ENCODE measurements around the gene PPM1H.

Gene PPM1H

GRCh38 chr12:62695696-62696095 lies 239.3 kb downstream of the PPM1H start:
- no peak overlapping the region for H3K27ac ChIP-seq (ENCODE audit: low read depth in 2 of 2, low read length in 2 of 2)
- no peaks in the 10 kb centered on the region for H3K36me3 ChIP-seq (ENCODE audit: control insufficient read depth in 2 of 2, insufficient read depth in 2 of 2, low read length in 2 of 2)
- H3K9ac ChIP-seq (ENCODE audit: low read depth in 1 of 2, low read length in 2 of 2) = no peak overlapping the region
- no peak overlapping the region for H3K4me3 ChIP-seq (ENCODE audit: low read length in 2 of 2)
- H3K4me1 ChIP-seq (ENCODE audit: control insufficient read depth in 2 of 2, insufficient read depth in 2 of 2, low read length in 2 of 2) = no peaks in the 10 kb centered on the region
- H3K27me3 ChIP-seq (ENCODE audit: control insufficient read depth in 2 of 2, insufficient read depth in 2 of 2, low read length in 2 of 2) = no peaks in the 10 kb centered on the region
- no peaks in the 10 kb centered on the region for H3K9me3 ChIP-seq (ENCODE audit: control insufficient read depth in 2 of 2, low read length in 2 of 2)

GRCh38 chr12:62694632-62695031 lies 240.3 kb downstream of the PPM1H start:
- no peaks in the 10 kb centered on the region for H3K36me3 ChIP-seq (ENCODE audit: control insufficient read depth in 2 of 2, insufficient read depth in 2 of 2, low read length in 2 of 2)
- no peak overlapping the region for H3K9ac ChIP-seq (ENCODE audit: low read depth in 1 of 2, low read length in 2 of 2)
- no peaks in the 10 kb centered on the region for H3K9me3 ChIP-seq (ENCODE audit: control insufficient read depth in 2 of 2, low read length in 2 of 2)
- H3K4me3 ChIP-seq (ENCODE audit: low read length in 2 of 2) = no peak overlapping the region
- no peaks in the 10 kb centered on the region for H3K27me3 ChIP-seq (ENCODE audit: control insufficient read depth in 2 of 2, insufficient read depth in 2 of 2, low read length in 2 of 2)
- no peaks in the 10 kb centered on the region for H3K4me1 ChIP-seq (ENCODE audit: control insufficient read depth in 2 of 2, insufficient read depth in 2 of 2, low read length in 2 of 2)
- no peak overlapping the region for H3K27ac ChIP-seq (ENCODE audit: low read depth in 2 of 2, low read length in 2 of 2)

GRCh38 chr12:62694116-62694515 lies 240.8 kb downstream of the PPM1H start:
- Histone ChIP-seq H3K9me3 (ENCODE audit: control insufficient read depth in 2 of 2, low read length in 2 of 2) (no peaks in the 10 kb centered on the region), H3K4me1 (ENCODE audit: control insufficient read depth in 2 of 2, insufficient read depth in 2 of 2, low read length in 2 of 2) (no peaks in the 10 kb centered on the region), H3K4me3 (ENCODE audit: low read length in 2 of 2) (no peak overlapping the region), H3K9ac (ENCODE audit: low read depth in 1 of 2, low read length in 2 of 2) (no peak overlapping the region), H3K27ac (ENCODE audit: low read depth in 2 of 2, low read length in 2 of 2) (no peak overlapping the region), H3K27me3 (ENCODE audit: control insufficient read depth in 2 of 2, insufficient read depth in 2 of 2, low read length in 2 of 2) (no peaks in the 10 kb centered on the region), H3K36me3 (ENCODE audit: control insufficient read depth in 2 of 2, insufficient read depth in 2 of 2, low read length in 2 of 2) (no peaks in the 10 kb centered on the region)

GRCh38 chr12:62693376-62694050 lies 241.4 kb downstream of the PPM1H start:
- Histone ChIP-seq H3K27ac (ENCODE audit: low read depth in 2 of 2, low read length in 2 of 2) (no peak overlapping the region), H3K27me3 (ENCODE audit: control insufficient read depth in 2 of 2, insufficient read depth in 2 of 2, low read length in 2 of 2) (no peaks in the 10 kb centered on the region), H3K9ac (ENCODE audit: low read depth in 1 of 2, low read length in 2 of 2) (no peak overlapping the region), H3K4me3 (ENCODE audit: low read length in 2 of 2) (no peak overlapping the region), H3K36me3 (ENCODE audit: control insufficient read depth in 2 of 2, insufficient read depth in 2 of 2, low read length in 2 of 2) (no peaks in the 10 kb centered on the region), H3K4me1 (ENCODE audit: control insufficient read depth in 2 of 2, insufficient read depth in 2 of 2, low read length in 2 of 2) (no peaks in the 10 kb centered on the region), H3K9me3 (ENCODE audit: control insufficient read depth in 2 of 2, low read length in 2 of 2) (no peaks in the 10 kb centered on the region)

GRCh38 chr12:62692884-62693283 lies 242.1 kb downstream of the PPM1H start:
- Histone ChIP-seq H3K27ac (ENCODE audit: low read depth in 2 of 2, low read length in 2 of 2) (no peak overlapping the region), H3K4me3 (ENCODE audit: low read length in 2 of 2) (no peak overlapping the region), H3K4me1 (ENCODE audit: control insufficient read depth in 2 of 2, insufficient read depth in 2 of 2, low read length in 2 of 2) (no peaks in the 10 kb centered on the region), H3K36me3 (ENCODE audit: control insufficient read depth in 2 of 2, insufficient read depth in 2 of 2, low read length in 2 of 2) (no peaks in the 10 kb centered on the region), H3K27me3 (ENCODE audit: control insufficient read depth in 2 of 2, insufficient read depth in 2 of 2, low read length in 2 of 2) (no peaks in the 10 kb centered on the region), H3K9me3 (ENCODE audit: control insufficient read depth in 2 of 2, low read length in 2 of 2) (no peaks in the 10 kb centered on the region), H3K9ac (ENCODE audit: low read depth in 1 of 2, low read length in 2 of 2) (no peak overlapping the region)

- H3K9me3 ChIP-seq (ENCODE audit: control insufficient read depth in 2 of 2, low read length in 2 of 2) = no peaks in the 10 kb centered on the region
- H3K9ac ChIP-seq (ENCODE audit: low read depth in 1 of 2, low read length in 2 of 2) = no peak overlapping the region
These were observed 243.6 kb downstream of the PPM1H start for GRCh38 chr12:62691309-62691708.

GRCh38 chr12:62689042-62689839 lies 245.7 kb downstream of the PPM1H start:
- Histone ChIP-seq H3K27ac (ENCODE audit: low read depth in 2 of 2, low read length in 2 of 2) (no peak overlapping the region), H3K4me1 (ENCODE audit: control insufficient read depth in 2 of 2, insufficient read depth in 2 of 2, low read length in 2 of 2) (no peaks in the 10 kb centered on the region), H3K4me3 (ENCODE audit: low read length in 2 of 2) (no peak overlapping the region), H3K9me3 (ENCODE audit: control insufficient read depth in 2 of 2, low read length in 2 of 2) (no peaks in the 10 kb centered on the region), H3K36me3 (ENCODE audit: control insufficient read depth in 2 of 2, insufficient read depth in 2 of 2, low read length in 2 of 2) (no peaks in the 10 kb centered on the region), H3K9ac (ENCODE audit: low read depth in 1 of 2, low read length in 2 of 2) (no peak overlapping the region), H3K27me3 (ENCODE audit: control insufficient read depth in 2 of 2, insufficient read depth in 2 of 2, low read length in 2 of 2) (no peaks in the 10 kb centered on the region)

More at GRCh38 chr12:62691309-62691708, 243.6 kb downstream of the PPM1H start:
- H3K4me3 ChIP-seq (ENCODE audit: low read length in 2 of 2) = no peak overlapping the region
- H3K4me1 ChIP-seq (ENCODE audit: control insufficient read depth in 2 of 2, insufficient read depth in 2 of 2, low read length in 2 of 2) = no peaks in the 10 kb centered on the region
- no peaks in the 10 kb centered on the region for H3K36me3 ChIP-seq (ENCODE audit: control insufficient read depth in 2 of 2, insufficient read depth in 2 of 2, low read length in 2 of 2)
- H3K27me3 ChIP-seq (ENCODE audit: control insufficient read depth in 2 of 2, insufficient read depth in 2 of 2, low read length in 2 of 2) = no peaks in the 10 kb centered on the region
- H3K27ac ChIP-seq (ENCODE audit: low read depth in 2 of 2, low read length in 2 of 2) = no peak overlapping the region

GRCh38 chr12:62686938-62687337 lies 248.0 kb downstream of the PPM1H start:
- peaks cover 0 to 4% of the 10 kb centered on the region in 2 donors for H3K4me1 ChIP-seq (ENCODE audit: control insufficient read depth in 2 of 2, insufficient read depth in 2 of 2, low read length in 2 of 2)
- H3K36me3 ChIP-seq (ENCODE audit: control insufficient read depth in 2 of 2, insufficient read depth in 2 of 2, low read length in 2 of 2) = no peaks in the 10 kb centered on the region
- no peak overlapping the region for H3K27ac ChIP-seq (ENCODE audit: low read depth in 2 of 2, low read length in 2 of 2)
- no peak overlapping the region for H3K9ac ChIP-seq (ENCODE audit: low read depth in 1 of 2, low read length in 2 of 2)
- H3K4me3 ChIP-seq (ENCODE audit: low read length in 2 of 2) = no peak overlapping the region
- H3K9me3 ChIP-seq (ENCODE audit: control insufficient read depth in 2 of 2, low read length in 2 of 2) = no peaks in the 10 kb centered on the region
- no peaks in the 10 kb centered on the region for H3K27me3 ChIP-seq (ENCODE audit: control insufficient read depth in 2 of 2, insufficient read depth in 2 of 2, low read length in 2 of 2)

GRCh38 chr12:62684570-62685295 lies 250.2 kb downstream of the PPM1H start:
- Histone ChIP-seq H3K9ac (ENCODE audit: low read depth in 1 of 2, low read length in 2 of 2) (no peak overlapping the region), H3K27ac (ENCODE audit: low read depth in 2 of 2, low read length in 2 of 2) (peak overlapping the region; percentile 10 to 26)

More at GRCh38 chr12:62684570-62685295, 250.2 kb downstream of the PPM1H start:
- no peaks in the 10 kb centered on the region for H3K27me3 ChIP-seq (ENCODE audit: control insufficient read depth in 2 of 2, insufficient read depth in 2 of 2, low read length in 2 of 2)
- H3K9me3 ChIP-seq (ENCODE audit: control insufficient read depth in 2 of 2, low read length in 2 of 2) = no peaks in the 10 kb centered on the region
- H3K4me1 ChIP-seq (ENCODE audit: control insufficient read depth in 2 of 2, insufficient read depth in 2 of 2, low read length in 2 of 2) = peaks cover 0 to 4% of the 10 kb centered on the region in 2 donors
- H3K36me3 ChIP-seq (ENCODE audit: control insufficient read depth in 2 of 2, insufficient read depth in 2 of 2, low read length in 2 of 2) = no peaks in the 10 kb centered on the region
- H3K4me3 ChIP-seq (ENCODE audit: low read length in 2 of 2) = no peak overlapping the region
